ENCODE measurements around the gene MALRD1.

The MALRD1 gene

GRCh38 chr10:19168584-19168983 lies 120.0 kb downstream of the MALRD1 start:
- Histone ChIP-seq H3K9me3 (ENCODE audit: control insufficient read depth, low read length) (no peaks in the 10 kb centered on the region), H3K4me3 (ENCODE audit: low read length) (no peak overlapping the region), H3K27me3 (replicated peaks; ENCODE audit: control insufficient read depth, insufficient read depth, low read length) (no peaks in the 10 kb centered on the region), H3K4me1 (ENCODE audit: control insufficient read depth, insufficient read depth, low read length) (no peaks in the 10 kb centered on the region), H3K9ac (ENCODE audit: low read length) (no peak overlapping the region), H3K36me3 (ENCODE audit: control insufficient read depth, insufficient read depth, low read length, severe bottlenecking) (no peaks in the 10 kb centered on the region)
- no peak for DNase-seq (ENCODE audit: low read depth)

GRCh38 chr10:19169041-19169440 lies 120.4 kb downstream of the MALRD1 start:
- no peak for DNase-seq (ENCODE audit: low read depth)
- H3K4me1 ChIP-seq (ENCODE audit: control insufficient read depth, insufficient read depth, low read length): no peaks in the 10 kb centered on the region
- H3K4me3 ChIP-seq (ENCODE audit: low read length): no peak overlapping the region
- H3K27me3 ChIP-seq (replicated peaks; ENCODE audit: control insufficient read depth, insufficient read depth, low read length): no peaks in the 10 kb centered on the region
- H3K9ac ChIP-seq (ENCODE audit: low read length): no peak overlapping the region
- H3K9me3 ChIP-seq (ENCODE audit: control insufficient read depth, low read length): no peaks in the 10 kb centered on the region
- H3K36me3 ChIP-seq (ENCODE audit: control insufficient read depth, insufficient read depth, low read length, severe bottlenecking): no peaks in the 10 kb centered on the region

- Histone ChIP-seq H3K4me1 (ENCODE audit: control insufficient read depth, insufficient read depth, low read length) (no peaks in the 10 kb centered on the region), H3K27me3 (replicated peaks; ENCODE audit: control insufficient read depth, insufficient read depth, low read length) (no peaks in the 10 kb centered on the region), H3K4me3 (ENCODE audit: low read length) (no peak overlapping the region), H3K9me3 (ENCODE audit: control insufficient read depth, low read length) (no peaks in the 10 kb centered on the region), H3K9ac (ENCODE audit: low read length) (no peak overlapping the region), H3K36me3 (ENCODE audit: control insufficient read depth, insufficient read depth, low read length, severe bottlenecking) (no peaks in the 10 kb centered on the region)
- DNase-seq (ENCODE audit: low read depth): no peak
Measured at GRCh38 chr10:19169684-19170083, 121.1 kb downstream of the MALRD1 start.

DNA sequence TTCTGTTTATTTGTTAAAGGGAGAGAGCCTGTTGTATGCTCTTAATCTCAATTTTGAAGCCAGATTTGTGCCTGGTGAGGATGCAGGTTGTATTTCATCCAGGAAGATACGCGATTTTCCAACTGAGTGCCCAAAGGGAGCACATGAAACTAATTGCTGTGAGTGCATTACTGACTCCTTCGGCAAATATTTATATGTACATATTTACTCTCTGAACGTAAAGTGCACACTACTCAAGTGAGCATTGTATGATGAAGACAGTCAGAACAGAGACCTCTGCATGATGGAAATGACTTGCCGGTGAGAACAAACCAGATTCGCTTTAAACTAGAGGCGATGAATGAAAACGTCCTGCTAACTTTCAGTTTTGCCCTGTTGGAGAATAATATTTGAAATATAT lies 130.1 kb downstream of the MALRD1 start:
- Histone ChIP-seq H3K36me3 (ENCODE audit: control insufficient read depth, insufficient read depth, low read length, severe bottlenecking) (no peaks in the 10 kb centered on the region), H3K9me3 (ENCODE audit: control insufficient read depth, low read length) (no peaks in the 10 kb centered on the region), H3K9ac (ENCODE audit: low read length) (no peak overlapping the region), H3K27me3 (replicated peaks; ENCODE audit: control insufficient read depth, insufficient read depth, low read length) (no peaks in the 10 kb centered on the region), H3K4me3 (ENCODE audit: low read length) (no peak overlapping the region), H3K4me1 (ENCODE audit: control insufficient read depth, insufficient read depth, low read length) (no peaks in the 10 kb centered on the region)
- DNase-seq (ENCODE audit: low read depth): no peak

DNA sequence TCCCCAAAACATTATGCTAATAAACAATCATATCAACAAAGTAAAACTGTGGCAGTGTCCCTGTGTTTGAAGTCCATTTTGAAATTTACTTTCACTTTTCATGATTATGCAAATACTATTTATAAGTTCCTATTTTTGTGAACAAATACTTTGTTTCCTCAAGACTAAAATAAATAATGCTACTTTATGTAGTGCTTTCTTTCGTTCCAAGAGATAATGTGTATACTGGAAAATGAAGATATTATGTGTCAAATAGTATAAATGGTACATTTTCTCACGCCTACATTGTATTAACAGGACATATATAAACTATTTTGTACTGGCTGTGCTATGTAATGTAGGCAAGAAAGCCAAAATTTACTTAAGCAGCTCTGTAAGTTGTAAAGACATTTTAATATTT lies 136.3 kb downstream of the MALRD1 start:
- no peak for DNase-seq (ENCODE audit: low read depth)
- no peaks in the 10 kb centered on the region for H3K4me1 ChIP-seq (ENCODE audit: control insufficient read depth, insufficient read depth, low read length)
- no peaks in the 10 kb centered on the region for H3K9me3 ChIP-seq (ENCODE audit: control insufficient read depth, low read length)

DNA sequence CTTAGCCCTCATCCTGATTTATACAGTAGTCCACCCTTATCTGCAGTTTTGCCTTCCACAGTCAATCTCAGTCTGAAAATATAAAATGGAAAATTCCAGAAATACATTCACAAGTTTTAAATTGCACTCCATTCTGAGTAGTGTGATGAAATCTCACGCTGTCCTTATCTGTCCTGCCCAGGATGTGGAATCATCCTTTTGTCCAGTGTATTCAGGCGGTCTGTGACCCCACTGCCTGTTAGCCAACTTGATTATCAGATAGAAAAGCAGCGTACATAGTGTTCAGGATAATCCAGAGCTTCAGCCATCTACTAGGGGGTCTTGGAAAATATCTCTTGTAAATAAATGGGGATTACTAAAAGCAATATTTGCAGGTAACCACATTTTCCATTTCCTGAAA lies 146.3 kb downstream of the MALRD1 start:
- Histone ChIP-seq H3K4me3 (ENCODE audit: low read length) (no peak overlapping the region), H3K4me1 (ENCODE audit: control insufficient read depth, insufficient read depth, low read length) (no peaks in the 10 kb centered on the region), H3K9ac (ENCODE audit: low read length) (no peak overlapping the region), H3K36me3 (ENCODE audit: control insufficient read depth, insufficient read depth, low read length, severe bottlenecking) (no peaks in the 10 kb centered on the region), H3K9me3 (ENCODE audit: control insufficient read depth, low read length) (no peaks in the 10 kb centered on the region), H3K27me3 (replicated peaks; ENCODE audit: control insufficient read depth, insufficient read depth, low read length) (no peaks in the 10 kb centered on the region)
- DNase-seq (ENCODE audit: low read depth): no peak

More for the DNA sequence above, 136.3 kb downstream of the MALRD1 start:
- no peaks in the 10 kb centered on the region for H3K36me3 ChIP-seq (ENCODE audit: control insufficient read depth, insufficient read depth, low read length, severe bottlenecking)
- H3K4me3 ChIP-seq (ENCODE audit: low read length): no peak overlapping the region
- H3K27me3 ChIP-seq (replicated peaks; ENCODE audit: control insufficient read depth, insufficient read depth, low read length): no peaks in the 10 kb centered on the region
- H3K9ac ChIP-seq (ENCODE audit: low read length): no peak overlapping the region

- DNase-seq (ENCODE audit: low read depth): no peak
- Histone ChIP-seq H3K27me3 (replicated peaks; ENCODE audit: control insufficient read depth, insufficient read depth, low read length) (no peaks in the 10 kb centered on the region), H3K4me1 (ENCODE audit: control insufficient read depth, insufficient read depth, low read length) (no peaks in the 10 kb centered on the region), H3K4me3 (ENCODE audit: low read length) (no peak overlapping the region), H3K9ac (ENCODE audit: low read length) (no peak overlapping the region), H3K9me3 (ENCODE audit: control insufficient read depth, low read length) (no peaks in the 10 kb centered on the region), H3K36me3 (ENCODE audit: control insufficient read depth, insufficient read depth, low read length, severe bottlenecking) (no peaks in the 10 kb centered on the region)
Measured at GRCh38 chr10:19195698-19196097, 147.1 kb downstream of the MALRD1 start.

DNA sequence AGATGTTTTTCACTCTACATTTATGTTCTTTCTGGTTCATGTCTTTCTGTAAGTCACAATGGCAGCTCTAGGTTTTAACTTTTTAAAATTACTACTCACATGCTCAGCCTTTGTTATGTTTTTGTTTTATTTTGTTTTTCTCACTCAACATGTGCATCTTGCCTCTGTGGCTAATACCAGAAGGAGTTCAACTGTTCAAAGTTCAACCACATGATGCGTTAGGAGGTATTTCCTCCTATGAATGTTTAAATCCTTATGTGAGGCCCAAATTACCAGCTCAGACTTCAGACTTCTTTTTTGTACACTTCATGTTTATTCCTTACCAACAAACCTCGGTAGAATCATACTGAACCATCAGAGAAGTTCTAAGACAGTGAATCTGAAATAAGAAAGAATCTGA lies 151.6 kb downstream of the MALRD1 start:
- no peaks in the 10 kb centered on the region for H3K9me3 ChIP-seq (ENCODE audit: control insufficient read depth, low read length)
- H3K27me3 ChIP-seq (replicated peaks; ENCODE audit: control insufficient read depth, insufficient read depth, low read length): no peaks in the 10 kb centered on the region
- DNase-seq (ENCODE audit: low read depth): no peak
- no peak overlapping the region for H3K9ac ChIP-seq (ENCODE audit: low read length)
- H3K4me3 ChIP-seq (ENCODE audit: low read length): no peak overlapping the region
- no peaks in the 10 kb centered on the region for H3K36me3 ChIP-seq (ENCODE audit: control insufficient read depth, insufficient read depth, low read length, severe bottlenecking)
- no peaks in the 10 kb centered on the region for H3K4me1 ChIP-seq (ENCODE audit: control insufficient read depth, insufficient read depth, low read length)

DNA sequence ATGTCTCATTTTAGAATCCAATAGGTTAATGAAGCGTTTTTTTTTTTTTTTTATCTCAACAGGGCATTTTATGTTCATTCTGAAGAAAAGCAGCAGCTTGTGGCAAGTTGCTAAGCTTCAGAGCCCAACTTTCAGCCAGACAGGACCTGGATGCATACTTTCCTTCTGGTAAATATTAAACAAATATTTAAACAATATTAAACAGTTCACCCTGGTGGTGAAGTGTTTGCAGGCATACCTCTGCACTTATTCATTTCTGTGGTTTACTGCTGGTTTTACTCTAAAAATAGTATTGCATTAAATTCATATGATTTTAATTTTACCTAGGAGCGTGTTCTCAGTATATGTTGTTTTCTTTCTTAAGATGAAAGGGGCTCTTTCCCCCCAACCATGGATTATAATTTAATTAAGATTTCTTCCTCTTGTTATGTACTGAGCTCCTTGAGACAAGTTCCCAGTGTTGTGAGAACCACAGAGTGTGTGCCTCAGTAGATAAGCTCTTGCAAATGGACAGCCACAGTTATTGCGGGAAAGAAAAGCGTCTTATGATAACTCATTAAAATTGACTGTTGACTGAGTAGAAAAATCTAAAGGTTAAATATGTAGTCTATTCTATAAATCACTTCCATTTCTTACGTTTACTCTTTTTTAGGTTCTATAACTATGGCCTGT lies 155.8 kb downstream of the MALRD1 start:
- no peak overlapping the region for H3K4me3 ChIP-seq (ENCODE audit: low read length)
- H3K36me3 ChIP-seq (ENCODE audit: control insufficient read depth, insufficient read depth, low read length, severe bottlenecking): no peaks in the 10 kb centered on the region
- H3K4me1 ChIP-seq (ENCODE audit: control insufficient read depth, insufficient read depth, low read length): no peaks in the 10 kb centered on the region
- no peaks in the 10 kb centered on the region for H3K27me3 ChIP-seq (replicated peaks; ENCODE audit: control insufficient read depth, insufficient read depth, low read length)
- H3K9ac ChIP-seq (ENCODE audit: low read length): no peak overlapping the region
- H3K9me3 ChIP-seq (ENCODE audit: control insufficient read depth, low read length): no peaks in the 10 kb centered on the region
- DNase-seq (ENCODE audit: low read depth): no peak

- Histone ChIP-seq H3K4me1 (ENCODE audit: control insufficient read depth, insufficient read depth, low read length) (no peaks in the 10 kb centered on the region), H3K9me3 (ENCODE audit: control insufficient read depth, low read length) (no peaks in the 10 kb centered on the region), H3K4me3 (ENCODE audit: low read length) (no peak overlapping the region), H3K36me3 (ENCODE audit: control insufficient read depth, insufficient read depth, low read length, severe bottlenecking) (no peaks in the 10 kb centered on the region), H3K9ac (ENCODE audit: low read length) (no peak overlapping the region), H3K27me3 (replicated peaks; ENCODE audit: control insufficient read depth, insufficient read depth, low read length) (no peaks in the 10 kb centered on the region)
- no peak for DNase-seq (ENCODE audit: low read depth)
Measured at GRCh38 chr10:19209319-19209718, 160.7 kb downstream of the MALRD1 start.

- Histone ChIP-seq H3K4me1 (ENCODE audit: control insufficient read depth, insufficient read depth, low read length) (no peaks in the 10 kb centered on the region), H3K4me3 (ENCODE audit: low read length) (no peak overlapping the region), H3K9me3 (ENCODE audit: control insufficient read depth, low read length) (no peaks in the 10 kb centered on the region), H3K9ac (ENCODE audit: low read length) (no peak overlapping the region), H3K36me3 (ENCODE audit: control insufficient read depth, insufficient read depth, low read length, severe bottlenecking) (no peaks in the 10 kb centered on the region), H3K27me3 (replicated peaks; ENCODE audit: control insufficient read depth, insufficient read depth, low read length) (no peaks in the 10 kb centered on the region)
- no peak for DNase-seq (ENCODE audit: low read depth)
Measured at GRCh38 chr10:19212590-19212989, 164.0 kb downstream of the MALRD1 start.

- Histone ChIP-seq H3K9me3 (ENCODE audit: control insufficient read depth, low read length) (no peaks in the 10 kb centered on the region), H3K4me3 (ENCODE audit: low read length) (no peak overlapping the region), H3K36me3 (ENCODE audit: control insufficient read depth, insufficient read depth, low read length, severe bottlenecking) (no peaks in the 10 kb centered on the region), H3K9ac (ENCODE audit: low read length) (no peak overlapping the region), H3K4me1 (ENCODE audit: control insufficient read depth, insufficient read depth, low read length) (no peaks in the 10 kb centered on the region), H3K27me3 (replicated peaks; ENCODE audit: control insufficient read depth, insufficient read depth, low read length) (no peaks in the 10 kb centered on the region)
- no peak for DNase-seq (ENCODE audit: low read depth)
Measured at GRCh38 chr10:19221216-19221615, 172.6 kb downstream of the MALRD1 start.

All from adipocyte (in vitro differentiated cells).